OCI-LY1 (cell line): Measurements from ENCODE around the gene ZNF701.
"Not testable (repeated sequence)": the region's sequence is repeated elsewhere in the genome, so short reads cannot be mapped to it uniquely, and the experiment has no call there.

Source experiments
- EZH2 ChIP-seq: fragments of 200-600 bp; sonication (generic), shearing (Covaris generic); IDR thresholded peaks from 2 replicates; pipeline ENCODE4 v1.8.0; 2017; ENCODE audit warnings: borderline replicate concordance, mixed run types, mild to moderate bottlenecking, antibody characterized with exemption, low read length, moderate library complexity, mixed read lengths
- TF ChIP-seq, protein P1 (sequence below): fragments of 200-600 bp; sonication (generic), shearing (Covaris generic); IDR thresholded peaks from 2 replicates; pipeline ENCODE4 v1.5.1; 2017; ENCODE audit warnings: mild to moderate bottlenecking, antibody characterized with exemption, low read length, moderate library complexity, mixed read lengths

DNA sequence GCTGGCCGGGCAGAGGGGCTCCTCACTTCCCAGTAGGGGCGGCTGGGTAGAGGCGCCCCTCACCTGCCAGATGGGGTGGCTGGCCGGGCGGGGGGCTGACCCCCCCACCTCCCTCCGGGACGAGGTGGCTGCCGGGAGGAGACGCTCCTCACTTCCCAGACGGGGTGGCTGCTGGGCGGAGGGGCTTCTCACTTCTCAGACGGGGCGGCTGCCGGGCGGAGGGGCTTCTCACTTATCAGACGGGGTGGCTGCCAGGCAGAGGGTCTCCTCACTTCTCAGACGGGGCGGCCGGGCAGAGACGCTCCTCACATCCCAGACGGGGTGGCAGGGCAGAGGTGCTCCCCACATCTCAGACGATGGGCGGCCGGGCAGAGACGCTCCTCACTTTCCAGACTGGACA is 23.4 kb downstream of the ZNF701 start:
- TF ChIP-seq, protein P1, sequence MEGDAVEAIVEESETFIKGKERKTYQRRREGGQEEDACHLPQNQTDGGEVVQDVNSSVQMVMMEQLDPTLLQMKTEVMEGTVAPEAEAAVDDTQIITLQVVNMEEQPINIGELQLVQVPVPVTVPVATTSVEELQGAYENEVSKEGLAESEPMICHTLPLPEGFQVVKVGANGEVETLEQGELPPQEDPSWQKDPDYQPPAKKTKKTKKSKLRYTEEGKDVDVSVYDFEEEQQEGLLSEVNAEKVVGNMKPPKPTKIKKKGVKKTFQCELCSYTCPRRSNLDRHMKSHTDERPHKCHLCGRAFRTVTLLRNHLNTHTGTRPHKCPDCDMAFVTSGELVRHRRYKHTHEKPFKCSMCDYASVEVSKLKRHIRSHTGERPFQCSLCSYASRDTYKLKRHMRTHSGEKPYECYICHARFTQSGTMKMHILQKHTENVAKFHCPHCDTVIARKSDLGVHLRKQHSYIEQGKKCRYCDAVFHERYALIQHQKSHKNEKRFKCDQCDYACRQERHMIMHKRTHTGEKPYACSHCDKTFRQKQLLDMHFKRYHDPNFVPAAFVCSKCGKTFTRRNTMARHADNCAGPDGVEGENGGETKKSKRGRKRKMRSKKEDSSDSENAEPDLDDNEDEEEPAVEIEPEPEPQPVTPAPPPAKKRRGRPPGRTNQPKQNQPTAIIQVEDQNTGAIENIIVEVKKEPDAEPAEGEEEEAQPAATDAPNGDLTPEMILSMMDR: not testable (repeated sequence)
- TF ChIP-seq EZH2: not testable (repeated sequence)
